HG03280 (cell line): ENCODE measurements around the gene SI.
"Not testable (repeated sequence)": the region's sequence is repeated elsewhere in the genome, so short reads cannot be mapped to it uniquely, and the experiment has no call there.

Source experiments
- ATAC-seq: cut with Tn5 transposase; IDR thresholded peaks from one replicate; pipeline ENCODE4 v1.9.1; 2021; ENCODE audit warnings: mild to moderate bottlenecking, moderate library complexity; ENCODE audit not compliant: unreplicated experiment

Gene SI

DNA sequence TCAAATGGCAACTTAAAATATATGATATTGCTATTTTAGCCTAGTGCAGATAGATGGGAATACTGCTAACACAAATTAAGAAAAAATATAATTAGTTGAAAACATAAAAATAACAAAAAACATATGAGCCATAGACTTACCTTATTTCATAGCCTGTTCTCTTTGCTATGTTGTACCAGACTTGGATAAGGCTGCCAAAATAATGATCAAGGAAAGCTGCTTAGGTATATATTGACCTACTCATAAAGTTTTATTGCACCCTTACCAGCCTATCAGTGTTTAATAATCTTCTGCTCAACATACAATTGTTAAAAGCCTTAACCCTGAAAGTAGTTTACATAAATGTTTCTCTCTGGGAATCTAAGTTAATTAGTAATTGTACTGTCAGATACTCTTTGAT lies at the start of gene SI:
Gene SI (minus strand): TSS at position 204 of the 400 bp plus-strand sequence. CDS start 2,484 bp downstream, outside the sequence.
- ATAC-seq, result no peak

DNA sequence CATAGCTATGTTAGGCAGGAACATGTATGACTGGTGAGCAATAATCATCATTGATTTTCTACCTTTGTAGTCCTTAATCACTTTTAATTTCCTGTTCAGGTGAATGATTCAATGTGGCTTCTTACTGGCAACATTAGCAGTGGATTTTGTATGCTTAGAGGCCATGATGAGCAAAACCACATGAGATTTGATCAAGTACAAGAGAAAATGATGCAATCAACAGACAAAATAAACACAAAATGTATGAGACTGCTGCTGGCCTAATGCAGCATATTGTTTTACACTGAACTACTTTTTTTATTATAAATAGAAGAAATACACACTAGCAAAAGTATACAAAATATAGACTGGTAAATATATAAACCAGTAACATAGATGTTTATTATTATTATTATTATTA lies 47.5 kb upstream of the SI start:
- no peak for ATAC-seq

DNA sequence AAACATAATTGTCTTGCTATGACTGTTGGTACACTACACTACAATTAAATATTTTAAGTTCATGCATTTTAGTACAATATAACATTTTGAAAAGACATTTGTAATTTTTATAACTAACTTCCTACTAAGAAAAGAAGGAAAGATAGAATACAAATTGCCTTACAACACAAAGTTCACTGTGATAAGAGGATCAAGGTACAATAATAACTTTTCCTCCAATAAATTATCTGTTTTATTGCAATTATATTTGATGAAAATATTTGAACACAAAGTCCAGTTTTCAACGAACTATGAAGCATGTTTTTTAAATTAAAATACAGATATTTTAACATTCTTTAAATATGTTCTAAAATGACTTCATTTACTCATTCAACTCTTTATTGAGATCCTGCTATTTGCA lies 33.1 kb upstream of the SI start:
- no peak for ATAC-seq

DNA sequence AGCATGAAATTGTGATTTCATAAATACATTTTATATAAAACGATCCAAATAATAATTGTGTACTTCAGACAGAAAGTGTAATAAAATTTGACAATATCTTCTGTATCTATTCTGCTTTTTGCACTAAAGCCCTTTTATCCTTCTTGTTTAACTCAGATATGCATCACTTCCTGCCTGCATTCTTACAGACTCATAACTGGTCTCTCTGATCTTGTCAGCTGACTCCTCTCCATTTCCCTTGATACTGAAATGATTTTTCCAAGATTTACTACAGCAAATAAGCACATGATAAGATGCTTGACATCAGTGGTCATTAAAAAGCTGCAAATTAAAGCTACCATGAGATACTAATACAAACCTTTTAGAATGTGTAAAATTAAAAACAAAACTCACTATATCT lies 25.3 kb upstream of the SI start:
- no peak for ATAC-seq

DNA sequence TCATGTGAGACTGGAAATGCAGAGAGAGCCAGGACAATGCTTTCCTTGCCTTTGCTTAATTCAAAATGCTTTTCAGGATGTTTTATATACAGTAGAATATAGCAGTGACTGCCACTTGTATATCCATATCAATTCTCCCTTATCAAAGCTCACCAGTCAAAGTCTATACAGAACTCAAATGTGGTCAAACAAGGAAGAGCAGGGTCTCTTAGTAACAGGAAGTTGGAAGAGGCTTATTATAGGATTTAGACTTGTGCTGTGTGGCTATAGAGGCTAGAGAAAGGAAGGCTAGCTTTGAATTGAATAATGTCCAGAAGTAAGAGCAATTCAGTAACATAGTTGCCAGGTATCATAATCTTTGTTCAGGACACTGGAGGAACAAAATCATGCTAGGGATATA lies 4.4 kb upstream of the SI start:
- ATAC-seq, result no peak

DNA sequence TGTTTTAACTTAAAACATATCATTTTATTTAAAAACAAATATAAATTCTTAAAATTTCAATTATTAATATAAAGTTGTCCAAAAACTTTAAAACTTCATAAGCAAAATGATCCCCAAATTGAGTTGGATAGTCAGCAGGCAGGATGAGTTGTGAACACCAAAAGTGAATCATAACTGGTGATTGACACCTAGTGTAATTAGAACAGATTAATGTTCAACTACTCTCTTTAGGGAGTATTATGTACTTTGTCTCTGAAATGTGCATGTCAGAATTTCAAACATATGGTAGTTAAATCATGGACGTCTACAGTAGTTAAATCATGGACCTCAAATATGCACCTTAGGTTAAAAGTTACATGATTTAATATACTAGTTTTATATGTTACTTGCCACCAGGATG lies 2.9 kb upstream of the SI start:
- no peak for ATAC-seq

DNA sequence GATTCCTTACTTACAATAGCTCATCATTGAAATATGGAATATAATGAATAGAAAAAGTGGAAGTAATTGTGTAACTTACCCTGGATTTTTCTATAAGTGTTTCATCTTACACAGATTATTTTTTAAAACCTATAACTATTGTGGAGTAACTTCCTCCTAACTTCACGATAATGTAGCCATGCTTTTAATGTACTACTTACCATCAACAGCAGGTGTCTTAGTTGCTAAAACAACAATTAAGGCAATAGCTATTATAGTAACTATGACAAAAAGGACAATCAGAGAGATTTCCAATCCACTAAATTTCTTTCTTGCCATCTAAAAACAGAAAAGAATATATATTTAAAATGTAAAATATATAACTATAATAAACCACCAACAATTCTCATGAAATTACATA lies 2.6 kb downstream of the SI start:
- ATAC-seq, result no peak

DNA sequence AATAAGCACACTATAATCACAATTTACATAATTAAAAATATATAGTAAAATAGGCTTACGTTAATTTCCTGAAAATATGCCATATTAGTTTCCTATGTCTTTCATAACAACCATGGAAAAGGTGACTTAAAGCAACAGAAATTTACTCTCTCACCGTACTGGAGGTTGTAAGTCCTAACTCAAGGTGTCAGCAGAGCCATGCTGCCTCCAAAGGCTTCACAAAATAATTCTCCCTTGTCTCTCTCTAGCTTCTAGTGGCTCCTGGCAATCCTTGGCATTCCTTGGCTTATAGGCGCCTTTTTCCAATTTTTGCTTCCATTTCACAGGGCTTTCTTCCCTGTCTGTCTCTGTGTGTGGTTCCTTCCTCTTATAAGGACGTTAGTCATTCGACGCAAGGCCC lies 7.6 kb downstream of the SI start:
- ATAC-seq, result no peak

DNA sequence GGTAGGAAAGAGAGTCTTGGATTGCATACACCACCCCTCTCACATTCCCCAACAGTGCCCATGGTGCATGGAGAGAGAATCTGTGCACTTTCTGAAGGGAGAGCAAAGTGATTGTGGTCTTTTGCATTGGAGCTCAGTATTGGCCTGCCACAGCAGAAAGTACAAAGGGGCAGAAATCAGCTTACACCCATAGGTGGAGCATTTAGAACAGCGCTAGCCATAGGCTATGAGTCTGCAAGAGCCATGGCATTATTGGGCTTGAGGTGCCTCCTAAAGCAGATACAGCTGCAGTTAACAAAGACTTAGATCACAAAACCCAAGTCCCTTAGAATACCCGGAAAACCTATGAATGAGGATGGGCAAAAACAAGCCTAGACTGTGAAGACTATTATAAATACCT lies 21.8 kb downstream of the SI start:
- no peak for ATAC-seq

DNA sequence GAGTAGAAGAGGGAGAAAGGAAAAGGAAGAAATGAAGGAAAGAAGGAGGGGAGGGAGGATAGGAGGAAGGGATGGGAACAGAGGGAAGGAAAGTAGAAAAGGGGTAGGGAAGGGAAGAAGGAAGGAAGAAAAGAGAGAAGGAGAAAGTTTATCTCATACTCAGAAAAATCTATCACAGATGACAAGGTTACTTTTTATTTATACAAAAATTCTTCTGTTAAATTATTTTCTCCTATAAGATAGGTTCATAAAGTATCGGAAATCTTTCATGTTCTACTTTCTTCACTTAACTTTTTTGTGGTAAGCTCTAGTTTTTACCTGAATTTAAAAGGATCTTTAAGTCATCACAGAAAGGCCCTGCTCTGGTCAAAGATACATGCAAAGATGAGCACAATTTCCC lies 38.1 kb downstream of the SI start:
- ATAC-seq, result no peak

DNA sequence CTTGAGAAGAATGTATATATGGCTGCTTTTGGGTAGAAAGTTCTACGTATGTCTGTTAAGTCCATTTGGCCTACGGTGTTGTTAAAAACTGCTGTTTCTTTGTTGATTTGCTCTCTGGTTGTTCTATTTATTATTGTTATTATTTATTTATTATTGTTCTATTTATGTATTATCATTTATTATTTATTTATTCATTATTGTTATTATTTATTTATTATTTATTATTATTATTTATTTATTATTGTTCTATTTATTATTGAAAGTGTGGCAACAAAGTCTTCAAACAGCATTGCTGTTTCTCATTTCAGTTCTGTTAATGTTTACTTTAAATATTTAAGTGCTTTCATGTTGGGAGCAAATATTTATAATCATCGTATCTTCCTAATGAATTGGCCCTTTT lies 66.7 kb downstream of the SI start:
- no peak for ATAC-seq

DNA sequence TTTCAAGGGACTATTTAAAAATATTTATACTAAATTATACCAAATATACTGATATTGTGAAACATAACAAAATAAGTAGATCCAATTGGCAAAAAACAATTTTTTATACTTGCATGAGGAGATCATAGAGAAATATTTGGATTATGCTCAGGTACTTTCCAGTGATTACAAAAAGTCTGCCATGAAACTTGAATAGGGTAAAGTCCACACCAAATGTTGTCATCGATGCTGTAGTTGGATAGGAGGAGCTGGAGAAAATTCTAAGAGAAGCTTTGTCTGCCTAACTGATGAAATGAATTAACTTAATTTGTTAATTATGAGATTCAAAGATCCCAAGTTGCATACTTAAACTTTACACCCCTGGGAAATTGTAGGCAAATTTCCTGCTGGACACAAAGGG lies 93.3 kb downstream of the SI start:
- no peak for ATAC-seq

DNA sequence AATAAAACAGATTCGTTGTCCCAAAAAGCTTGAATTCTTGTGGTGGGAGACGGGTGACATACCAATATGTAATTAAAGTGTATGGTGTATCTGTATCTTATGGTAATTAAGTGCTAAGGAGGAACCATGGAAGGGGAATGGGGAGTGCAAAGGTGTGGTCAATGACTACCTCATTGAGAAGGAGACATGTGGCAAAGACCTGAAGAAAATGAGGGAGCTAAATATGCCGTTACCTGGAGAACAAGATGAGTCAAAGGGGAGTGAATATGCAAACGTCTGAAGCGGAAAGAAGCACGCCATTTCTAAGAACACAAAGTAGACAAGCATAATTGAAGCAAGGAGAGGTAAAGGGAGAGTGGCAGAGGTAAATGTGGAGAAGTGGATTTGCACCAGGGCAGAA lies 115.7 kb downstream of the SI start:
- ATAC-seq, result no peak

DNA sequence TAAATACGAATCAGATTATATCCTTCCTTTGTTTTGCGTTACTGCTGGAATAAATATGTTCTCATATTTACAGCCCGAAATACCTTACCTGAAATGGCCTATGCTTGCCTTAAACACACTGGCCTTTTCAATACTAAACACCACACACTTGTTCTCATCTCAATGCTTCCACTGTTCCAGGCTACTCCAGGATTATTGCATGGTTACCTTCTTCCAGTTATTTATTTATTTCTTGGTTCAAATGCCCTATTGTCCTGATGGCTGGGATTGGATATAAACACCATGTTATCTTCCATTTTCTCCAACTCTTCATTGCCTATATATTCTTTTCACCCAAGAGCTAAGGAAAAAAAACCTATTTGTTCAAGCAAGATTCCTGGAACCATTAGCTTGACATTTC lies 125.3 kb downstream of the SI start:
- no peak for ATAC-seq

DNA sequence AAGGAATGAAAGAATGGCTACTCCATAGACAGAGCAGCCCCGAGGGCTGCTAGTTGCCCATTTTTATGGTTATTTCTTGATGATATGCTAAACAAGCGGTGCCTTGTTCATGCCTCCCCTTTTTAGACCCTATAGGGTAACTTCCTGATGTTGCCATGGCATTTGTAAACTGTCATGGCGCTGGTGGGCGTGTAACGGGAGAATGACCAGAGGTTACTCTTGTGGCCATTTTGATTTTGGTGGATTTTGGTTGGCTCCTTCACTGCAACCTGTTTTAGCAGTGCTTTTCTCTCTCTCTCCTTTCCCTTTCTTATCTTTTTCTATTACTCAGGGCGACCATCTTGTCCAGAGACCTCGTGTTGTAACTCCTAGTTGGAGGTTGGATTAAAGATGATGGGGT lies 126.9 kb downstream of the SI start:
- ATAC-seq, result not testable (repeated sequence)

DNA sequence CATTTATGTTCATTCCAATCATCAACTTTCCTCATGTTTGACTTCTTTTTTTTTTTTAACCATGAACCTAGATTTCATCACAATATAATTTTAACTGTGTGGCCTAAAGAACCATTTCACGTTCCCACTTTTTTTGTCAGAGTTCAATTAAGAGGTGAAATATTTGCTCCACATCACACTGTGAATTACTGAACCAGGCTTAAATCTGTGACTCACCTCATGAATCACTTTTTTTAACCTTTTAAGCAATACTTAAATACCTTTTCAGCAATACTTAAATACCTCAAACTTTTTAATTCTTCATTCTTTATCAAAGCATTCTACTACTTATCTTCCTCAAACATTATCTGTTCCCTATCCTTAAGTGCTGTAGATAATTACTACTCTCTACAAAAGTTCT lies 137.6 kb downstream of the SI start:
- ATAC-seq, result no peak

DNA sequence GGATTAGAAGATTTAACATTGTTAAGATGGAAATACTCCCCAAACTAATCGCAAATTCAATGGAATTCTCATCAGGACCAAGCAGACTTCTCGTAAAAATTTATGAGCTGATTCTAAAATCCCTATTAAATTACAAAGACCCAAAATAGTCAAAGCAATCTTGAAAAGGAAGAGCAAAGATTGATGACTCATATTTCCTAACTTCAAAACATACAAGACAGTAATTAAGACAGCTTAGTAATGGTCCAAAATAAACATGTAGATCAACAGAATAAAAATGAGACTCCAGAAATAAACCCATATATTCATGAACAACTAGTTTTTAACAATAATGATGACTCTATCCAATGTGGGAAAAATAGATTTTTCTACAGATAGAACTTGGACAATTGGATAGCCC lies 148.7 kb downstream of the SI start:
- no peak for ATAC-seq
